Psoas muscle (tissue), 8 donors: Measurements from ENCODE around the gene CWC25. TPM values are rescaled to one million over a fixed set of nuclear protein-coding genes. Genes with fewer than 3 reads are reported as not detected.
"Not testable (repeated sequence)": the region's sequence is repeated elsewhere in the genome, so short reads cannot be mapped to it uniquely, and the experiment has no call there.

ENCODE experiments used
- ATAC-seq, 4 donors: fragments of 200-7000 bp; cut with Tn5 transposase; one replicate each; pipeline ENCODE4 v1.9.1; 2020; ENCODE audit warnings: moderate library complexity in 3 of 4, mild to moderate bottlenecking in 2 of 4
- DNase-seq, 2 donors: peaks; one replicate each; pipeline ENCODE4 v3.0.0-alpha.2; 2020
- H3K27ac ChIP-seq: fragments of 200-600 bp; one replicate; pipeline ENCODE4 v1.8.0; 2022
- H3K27me3 ChIP-seq, 3 donors: fragments of 200-600 bp in 1 of 3; one replicate each; pipeline versions ENCODE4 v1.6.1 to v1.8.0; 2013 to 2022; ENCODE audit warnings: low read length in 2 of 3, mild to moderate bottlenecking in 2 of 3, moderate library complexity in 1 of 3; ENCODE audit not compliant: insufficient read depth in 3 of 3
- H3K36me3 ChIP-seq, 2 donors: fragments of 200-600 bp in 1 of 2; one replicate each; pipeline versions ENCODE4 v1.6.1 to v1.8.0; 2013 to 2022; ENCODE audit warnings: low read depth in 1 of 2, mild to moderate bottlenecking in 1 of 2, moderate library complexity in 1 of 2; ENCODE audit not compliant: insufficient read depth in 1 of 2
- H3K4me1 ChIP-seq: fragments of 200-600 bp; one replicate; pipeline ENCODE4 v1.8.0; 2022
- H3K4me3 ChIP-seq: fragments of 200-600 bp; one replicate; pipeline ENCODE4 v1.8.0; 2022; ENCODE audit warnings: mild to moderate bottlenecking
- H3K9me3 ChIP-seq: fragments of 200-600 bp; one replicate; pipeline ENCODE4 v1.8.0; 2022
- CTCF ChIP-seq: fragments of 200-600 bp; IDR thresholded peaks from one replicate; pipeline ENCODE4 v1.8.0; 2022; ENCODE audit warnings: antibody characterized with exemption
- WGBS, 3 donors: extraction: QIAGEN DNeasy Blood & Tissue Kit; methylation state at CpG; one replicate each; pipeline versions ENCODE4 v1.1.6 to v1.1.7; 2013; 5-methylcytosine and 5-hydroxymethylcytosine counted together
- intact Hi-C, 2 donors: fragments of 100-400 bp; cut with DNase I; formaldehyde crosslinking; loops; one replicate each; pipeline versions ENCODE4 v1.11.0 to v1.14.2; 2022
- polyA plus RNA-seq, 3 donors: library from polyadenylated mRNA; stranded (reverse); fragments of 200-250 nt; gene quantifications; one replicate each; pipeline ENCODE4 v1.2.3, GENCODE V29; 2013
- total RNA-seq, 4 donors: library from RNA; stranded (reverse); fragmentation: NEBNext Ultra II Directional in 2 of 4; extraction: Animal tissue kit (Norgen Biotek cat#: 25700) in 2 of 4; gene quantifications; one replicate each; pipeline versions ENCODE4 v1.2.1 to v1.2.4, GENCODE V29; 2021 to 2023
- donor health status: healthy with polysubstance abuse.
- donor health status: DM: no; HTN: no; CAD: no; lungs with moderate emphysema.
- donor health status: Bipolar disorder and iron deficiency.
- donor health status: healthy.
- donor health status: DM: yes; HTN: yes; CAD: no.
- donor health status: DM: no; HTN: no; CAD: no.
- donor health status: DM: no; HTN: no; CAD: no.
- donor health status: DM: yes; HTN: yes; CAD: no.

The CWC25 gene
- total and polyA plus RNA-seq, 7 donors: 9.7 to 22.0 (median 15.0) TPM

- Histone ChIP-seq H3K9me3 (no peaks in the 10 kb centered on the region), H3K36me3 (peaks cover 4 to 45% of the 10 kb centered on the region in 2 donors), H3K27me3 (no peaks in the 10 kb centered on the region), H3K4me1 (no peaks in the 10 kb centered on the region), H3K27ac (no peak overlapping the region), H3K4me3 (no peak overlapping the region)
- TF ChIP-seq CTCF: no peak
- ATAC-seq (no peak), DNase-seq (no peak)
- intact Hi-C loops: no loop called here
- WGBS, 3 donors: 5 to 10% (median 6%) methylated on average over 1 of the region's 1 CpG
These were observed 35.9 kb downstream of the CWC25 start for GRCh38 chr17:38789185-38789584.

- intact Hi-C loops, DNase-seq, H3K9me3 ChIP-seq, H3K27ac ChIP-seq, ATAC-seq, H3K4me3 ChIP-seq, H3K27me3 ChIP-seq, H3K4me1 ChIP-seq: not testable (repeated sequence)
- WGBS, 3 donors: 88 to 97% (median 96%) methylated on average over 4 of the region's 4 CpGs
- peaks cover 7 to 49% of the 10 kb centered on the region in 2 donors for H3K36me3 ChIP-seq
These were observed 37.1 kb downstream of the CWC25 start for GRCh38 chr17:38787999-38788398.

- no peak for DNase-seq
- intact Hi-C loops: no loop called here
- peaks cover 12 to 60% of the 10 kb centered on the region in 2 donors for H3K36me3 ChIP-seq
- WGBS, 3 donors: 71 to 86% (median 85%) methylated on average over 6 of the region's 6 CpGs
- no peak overlapping the region for H3K27ac ChIP-seq
- no peak for ATAC-seq
- no peak for TF ChIP-seq CTCF
- H3K9me3 ChIP-seq: no peaks in the 10 kb centered on the region
- no peak overlapping the region for H3K4me3 ChIP-seq
- H3K27me3 ChIP-seq: no peaks in the 10 kb centered on the region
- H3K4me1 ChIP-seq: no peaks in the 10 kb centered on the region
These were observed 38.7 kb downstream of the CWC25 start for GRCh38 chr17:38786372-38786771.

- ATAC-seq (no peak), DNase-seq (no peak)
- Histone ChIP-seq H3K4me1 (no peaks in the 10 kb centered on the region), H3K9me3 (no peaks in the 10 kb centered on the region), H3K36me3 (peaks cover 22 to 92% of the 10 kb centered on the region in 2 donors), H3K4me3 (no peak overlapping the region), H3K27me3 (no peaks in the 10 kb centered on the region), H3K27ac (no peak overlapping the region)
- WGBS, 3 donors: 92 to 98% (median 94%) methylated on average over 3 of the region's 3 CpGs
- TF ChIP-seq CTCF: no peak
- intact Hi-C loops: no loop called here
These were observed 41.9 kb downstream of the CWC25 start for GRCh38 chr17:38783227-38783626.

- TF ChIP-seq CTCF: no peak
- 85 to 91% (median 85%) methylated on average over 23 of the region's 23 CpGs for WGBS, 3 donors
- ATAC-seq: no peak
These were observed 45.0 kb downstream of the CWC25 start for GRCh38 chr17:38779965-38780752.

More at GRCh38 chr17:38779965-38780752, 45.0 kb downstream of the CWC25 start:
- Histone ChIP-seq H3K9me3 (no peaks in the 10 kb centered on the region), H3K4me3 (no peak overlapping the region), H3K27me3 (no peaks in the 10 kb centered on the region), H3K27ac (no peak overlapping the region), H3K4me1 (no peaks in the 10 kb centered on the region), H3K36me3 (peaks cover 30 to 100% of the 10 kb centered on the region in 2 donors)
- no peak for DNase-seq
- intact Hi-C loops: no loop called here
